ENCODE measurements around the gene TEX52.

TEX52 gene

DNA sequence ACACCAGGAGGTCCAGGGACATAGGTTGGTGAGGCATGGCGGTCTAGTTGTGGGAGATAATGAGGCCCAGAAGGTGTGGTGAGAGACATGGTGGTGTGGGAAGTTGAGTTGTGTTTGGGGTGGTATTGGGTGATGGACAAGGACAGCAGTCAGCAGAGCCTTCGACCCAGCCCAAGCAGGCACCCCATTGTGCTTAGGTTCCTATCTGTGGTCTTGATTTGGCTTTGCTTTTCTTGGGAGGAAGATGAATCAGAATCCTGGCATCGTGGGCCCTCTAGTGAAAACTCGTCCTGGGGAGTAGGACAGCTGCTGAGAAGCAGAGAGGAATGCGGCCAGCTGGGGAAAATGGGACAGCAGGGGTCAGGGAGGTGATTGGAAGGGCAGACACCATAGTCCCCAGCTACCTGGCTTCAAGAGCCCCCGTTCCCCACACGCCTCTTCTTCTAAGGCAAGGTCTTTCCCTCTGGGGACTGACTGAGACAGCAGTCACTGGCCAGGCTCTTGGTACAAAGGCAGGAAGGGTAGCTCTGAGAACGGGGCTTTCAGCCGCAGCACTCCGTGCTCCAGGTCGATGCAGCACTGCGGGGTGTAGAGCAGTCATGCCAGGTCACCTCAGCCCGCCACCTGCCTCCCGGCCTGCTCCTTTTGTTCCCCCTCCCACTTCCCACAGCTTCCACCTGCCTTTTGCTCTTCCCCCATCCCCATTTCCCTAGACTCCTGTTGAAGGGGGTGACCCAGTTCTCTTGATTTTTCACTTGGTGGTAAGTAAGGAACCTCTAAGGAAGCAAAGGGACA, 29.9 kb downstream of the TEX52 start:
- DNase-seq, result no peak

DNA sequence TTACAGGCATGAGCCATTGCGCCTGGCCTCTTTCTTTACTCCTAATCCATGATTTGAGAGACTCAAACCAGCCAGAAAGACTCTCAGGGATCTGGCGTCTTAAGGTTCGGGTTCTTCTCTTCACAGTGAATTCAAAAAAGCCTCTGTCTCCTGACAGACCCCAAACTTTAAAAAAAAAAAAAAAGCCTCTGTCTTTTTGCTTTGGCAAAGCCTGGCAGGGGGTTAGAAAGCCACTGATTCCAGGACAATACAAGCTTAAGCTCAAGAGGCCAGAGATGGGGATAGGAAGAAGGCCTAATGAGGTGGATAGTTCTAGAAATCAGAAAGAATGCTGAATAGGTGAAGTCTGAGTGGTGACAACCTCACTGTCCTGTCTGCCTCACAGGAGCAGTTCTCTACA, 30.8 kb downstream of the TEX52 start:
- no peak for DNase-seq

- no peak for DNase-seq
These were observed 31.7 kb downstream of the TEX52 start for GRCh38 chr12:2825132-2825531.

GRCh38 chr12:2824541-2824940, 32.3 kb downstream of the TEX52 start:
- no peak for DNase-seq

- no peak for DNase-seq
These were observed 33.4 kb downstream of the TEX52 start for GRCh38 chr12:2823483-2823882.

GRCh38 chr12:2820432-2820831, 36.4 kb downstream of the TEX52 start:
- DNase-seq, result no peak

DNA sequence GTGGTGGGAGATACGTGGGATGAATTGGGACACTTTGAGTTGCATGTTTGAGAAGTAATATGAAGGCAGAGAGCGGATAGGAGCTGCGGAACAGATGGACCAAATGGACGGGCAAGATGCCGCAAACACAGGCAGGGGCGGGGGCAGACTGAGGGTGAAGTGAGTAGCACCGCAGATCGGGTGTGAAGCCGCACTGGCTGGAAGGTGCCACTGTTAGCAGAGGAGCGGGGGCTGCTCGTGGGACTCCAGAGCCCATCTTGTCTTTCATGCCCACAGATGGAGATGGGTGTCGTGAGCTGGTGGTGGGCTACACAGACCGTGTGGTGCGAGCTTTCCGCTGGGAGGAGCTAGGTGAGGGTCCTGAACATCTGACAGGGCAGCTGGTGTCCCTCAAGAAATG, 37.0 kb downstream of the TEX52 start:
- no peak for DNase-seq

- peak; percentile 72 for DNase-seq
These were observed 43.3 kb downstream of the TEX52 start for GRCh38 chr12:2813214-2814185.

- peak; percentile 99 for DNase-seq
These were observed 44.3 kb downstream of the TEX52 start, which contains the start of gene ITFG2 for GRCh38 chr12:2812290-2813213. ITFG2 (plus strand) TSS chr12:2812668; CDS start chr12:2812761, 93 bp downstream.

- DNase-seq, result no peak
These were observed 45.0 kb downstream of the TEX52 start for GRCh38 chr12:2811801-2812200.

GRCh38 chr12:2806700-2807099, 50.1 kb downstream of the TEX52 start:
- no peak for DNase-seq

DNA sequence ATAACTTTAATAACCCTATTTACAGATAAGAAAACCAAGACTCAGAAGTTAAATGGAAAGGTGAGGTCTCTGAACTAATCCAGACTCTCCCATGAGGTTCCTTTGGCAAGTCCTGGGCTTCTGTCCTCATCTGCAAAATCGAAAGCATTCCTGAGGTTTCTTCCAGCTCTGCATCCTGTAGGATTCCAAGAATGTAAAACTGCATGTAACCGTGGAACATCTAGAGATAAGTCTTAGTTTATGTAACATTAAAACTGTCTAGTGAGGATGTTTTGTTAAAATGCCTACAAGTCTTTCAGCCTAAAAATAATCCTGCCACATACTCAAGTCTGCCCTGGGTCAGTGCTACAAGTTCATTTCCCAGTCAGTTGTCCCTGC, 51.7 kb downstream of the TEX52 start:
- no peak for DNase-seq

DNA sequence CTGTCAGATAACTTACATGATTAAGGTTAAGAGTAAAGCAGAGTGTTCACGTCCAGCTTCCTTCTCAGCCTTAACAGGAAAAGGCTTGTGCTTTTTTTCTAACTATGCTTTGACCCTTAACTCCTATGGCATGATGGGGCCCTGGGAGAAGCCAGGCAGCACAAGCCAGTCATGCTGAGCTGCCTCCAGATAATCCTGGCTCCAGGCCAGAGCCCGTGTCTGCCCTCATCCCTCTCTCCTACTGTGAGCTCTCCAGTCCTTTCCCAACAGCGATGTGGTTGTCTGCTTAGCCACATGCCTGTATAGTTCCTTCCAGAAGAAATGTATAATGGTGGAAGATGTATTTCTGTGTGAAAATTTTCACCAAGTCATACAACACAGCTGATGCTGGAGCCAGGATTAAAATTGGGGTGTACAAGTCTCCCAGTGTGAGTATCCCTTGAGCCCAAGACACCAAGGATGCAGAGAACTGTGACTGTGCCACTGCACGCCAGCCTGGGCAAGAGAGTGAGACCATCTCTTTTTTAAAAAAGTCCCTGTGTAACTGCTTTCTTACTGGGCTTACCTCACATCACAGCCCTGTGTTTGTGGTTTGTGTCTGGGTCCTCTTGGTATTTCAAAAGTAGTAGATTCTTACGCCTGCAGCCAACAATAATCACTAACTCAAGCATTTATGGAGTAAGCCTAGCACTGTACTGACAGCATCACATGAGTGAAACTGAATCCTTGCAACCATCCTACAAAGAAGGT, 52.3 kb downstream of the TEX52 start:
- DNase-seq, result no peak

GRCh38 chr12:2803635-2804392, 53.0 kb downstream of the TEX52 start:
- no peak for DNase-seq

- DNase-seq, result no peak
These were observed 55.6 kb downstream of the TEX52 start for GRCh38 chr12:2801044-2801783.

DNA sequence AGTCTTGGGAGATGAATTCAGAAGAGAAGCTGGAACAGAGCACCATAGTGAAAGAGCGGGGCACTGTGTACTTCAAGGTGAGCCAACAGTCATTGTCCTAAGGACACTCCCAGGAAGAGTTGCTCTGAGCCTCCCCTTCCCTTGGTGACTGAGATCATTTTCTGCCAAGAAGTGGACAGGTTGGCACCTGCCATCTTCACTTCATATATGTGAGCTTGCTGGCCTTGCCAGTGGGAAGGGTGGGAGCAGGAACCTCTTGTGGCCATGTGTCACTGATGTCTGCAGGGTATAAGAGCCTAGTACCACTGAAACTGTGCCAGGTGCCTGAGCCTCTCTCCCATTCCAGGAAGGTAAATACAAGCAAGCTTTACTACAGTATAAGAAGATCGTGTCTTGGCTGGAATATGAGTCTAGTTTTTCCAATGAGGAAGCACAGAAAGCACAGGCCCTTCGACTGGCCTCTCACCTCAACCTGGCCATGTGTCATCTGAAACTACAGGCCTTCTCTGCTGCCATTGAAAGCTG, 56.7 kb downstream of the TEX52 start:
- DNase-seq, result no peak
